Embryonic facial prominence (tissue), 1 donor: Measurements from ENCODE around the gene NPPB.

Experiments
- DNase-seq: peaks from one replicate; pipeline ENCODE4 v3.0.0-alpha.2; 2016; ENCODE audit errors: extremely low spot score

NPPB gene

DNA sequence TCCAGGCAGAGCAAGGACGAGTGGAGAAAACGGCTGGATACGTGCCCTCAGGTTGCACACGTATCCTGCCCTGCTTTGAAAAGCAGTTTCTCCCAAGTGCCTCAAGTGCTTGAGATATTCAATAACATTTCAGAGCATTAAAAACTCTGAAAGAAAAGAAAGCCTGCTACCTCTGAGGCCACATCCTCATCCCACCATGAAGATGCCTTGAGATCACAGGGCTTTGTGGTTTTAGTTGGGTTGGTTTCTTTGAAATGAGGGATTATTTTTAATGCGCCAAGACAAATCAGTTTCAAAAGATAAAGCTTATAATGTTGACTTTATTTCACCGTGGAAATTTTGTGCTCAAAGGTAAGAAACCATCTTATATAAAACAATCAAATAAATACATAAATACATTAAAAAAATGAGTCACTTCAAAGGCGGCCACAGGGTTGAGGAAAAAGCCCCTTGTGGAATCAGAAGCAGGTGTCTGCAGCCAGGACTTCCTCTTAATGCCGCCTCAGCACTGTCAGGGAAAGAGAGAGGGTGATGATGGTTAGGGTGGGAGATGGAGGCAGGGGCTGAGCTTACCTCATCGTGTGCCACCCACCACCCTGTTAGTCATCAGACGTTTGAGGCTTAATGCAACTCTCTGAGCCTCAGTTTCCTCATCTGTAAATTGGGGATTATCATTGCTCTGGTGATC is 1.4 kb downstream of the NPPB start:
- no peak for DNase-seq

GRCh38 chr1:11856698-11857097 is 2.0 kb downstream of the NPPB start:
- no peak for DNase-seq

DNA sequence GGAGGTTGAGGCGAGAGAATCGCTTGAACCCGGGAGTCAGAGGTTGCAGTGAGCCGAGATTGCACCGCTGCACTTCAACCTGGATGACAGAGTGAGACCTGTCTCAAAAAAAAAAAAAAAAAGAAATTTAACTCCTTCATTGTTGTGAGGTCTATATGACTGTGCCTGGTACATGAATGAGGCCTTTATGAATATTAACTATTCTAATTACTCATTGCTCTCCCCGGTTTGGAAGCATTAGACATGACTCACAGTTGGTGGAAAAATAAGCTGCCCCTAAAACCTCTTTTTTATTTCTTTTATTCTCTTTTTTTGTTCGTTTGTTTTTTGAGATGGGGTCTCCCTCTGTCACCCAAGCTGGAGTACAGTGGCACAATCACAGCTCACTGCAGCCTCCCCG is 3.3 kb downstream of the NPPB start:
- DNase-seq = no peak

DNA sequence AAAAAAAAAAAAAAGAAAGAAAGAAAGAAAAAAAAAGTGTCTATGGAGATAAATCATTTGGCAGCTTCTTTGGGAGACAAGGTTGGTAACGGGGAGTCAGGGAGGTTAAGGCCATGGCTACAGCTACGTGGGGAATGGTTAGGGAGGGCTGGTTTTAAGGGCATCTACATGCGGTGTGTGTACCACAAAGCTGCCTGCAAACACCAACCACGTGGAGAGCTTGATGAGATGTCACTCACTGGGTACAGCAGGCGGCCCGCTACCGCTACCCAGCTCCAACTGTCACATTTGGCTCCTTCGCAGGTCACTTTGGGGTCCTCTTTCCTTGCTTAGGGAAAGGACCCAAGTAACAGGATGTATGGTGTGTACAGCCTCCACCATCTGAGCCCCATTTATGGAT is 4.2 kb downstream of the NPPB start:
- DNase-seq = no peak

DNA sequence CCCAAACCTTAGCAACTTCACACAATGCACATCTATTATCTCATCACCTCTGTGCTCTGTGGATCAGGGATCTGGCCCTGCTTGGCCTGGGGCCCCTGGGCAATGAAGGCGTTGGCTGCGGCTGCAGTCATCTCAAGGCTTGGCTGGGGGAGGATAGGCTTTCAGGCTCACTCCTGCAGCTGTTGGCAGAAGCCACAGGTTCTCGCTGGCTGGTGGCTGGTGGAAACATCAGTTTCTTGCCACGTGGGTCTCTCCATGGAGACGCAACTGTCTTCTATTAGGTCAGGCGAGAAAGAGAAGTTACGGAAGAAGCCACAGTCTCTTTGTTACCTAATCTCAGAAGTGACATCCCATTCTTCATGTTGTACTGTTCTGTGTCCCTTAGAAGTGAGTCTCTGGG is 7.6 kb downstream of the NPPB start:
- DNase-seq = no peak

DNA sequence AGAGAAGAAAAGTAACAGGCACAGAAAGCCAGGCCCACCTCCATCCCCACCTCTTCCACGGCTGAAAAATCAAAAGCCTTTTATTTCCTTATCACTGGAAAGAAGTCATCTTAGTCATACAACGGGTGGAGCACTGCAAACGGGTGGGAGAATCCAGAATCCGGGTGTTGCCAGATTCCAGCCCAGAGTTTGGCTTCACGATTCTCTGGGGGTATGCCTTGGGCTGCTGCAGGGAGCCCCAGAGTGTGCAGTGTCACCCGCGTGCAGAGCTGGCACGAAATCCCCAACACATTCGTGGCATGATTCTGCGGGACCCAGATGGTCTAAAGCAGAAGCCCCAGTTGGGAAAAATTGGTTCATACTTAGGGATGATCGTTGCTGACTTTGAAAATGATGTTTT is 8.6 kb downstream of the NPPB start:
- no peak for DNase-seq

GRCh38 chr1:11848373-11848700 is 10.4 kb downstream of the NPPB start:
- no peak for DNase-seq

GRCh38 chr1:11847667-11848372 is 10.9 kb downstream of the NPPB start, which contains the start of gene NPPA:
TSS of gene NPPA (minus strand) at chr1:11847783. CDS start at chr1:11847684, 99 bp downstream.
- no peak for DNase-seq

GRCh38 chr1:11845641-11846335 is 13.0 kb downstream of the NPPB start:
- no peak for DNase-seq

DNA sequence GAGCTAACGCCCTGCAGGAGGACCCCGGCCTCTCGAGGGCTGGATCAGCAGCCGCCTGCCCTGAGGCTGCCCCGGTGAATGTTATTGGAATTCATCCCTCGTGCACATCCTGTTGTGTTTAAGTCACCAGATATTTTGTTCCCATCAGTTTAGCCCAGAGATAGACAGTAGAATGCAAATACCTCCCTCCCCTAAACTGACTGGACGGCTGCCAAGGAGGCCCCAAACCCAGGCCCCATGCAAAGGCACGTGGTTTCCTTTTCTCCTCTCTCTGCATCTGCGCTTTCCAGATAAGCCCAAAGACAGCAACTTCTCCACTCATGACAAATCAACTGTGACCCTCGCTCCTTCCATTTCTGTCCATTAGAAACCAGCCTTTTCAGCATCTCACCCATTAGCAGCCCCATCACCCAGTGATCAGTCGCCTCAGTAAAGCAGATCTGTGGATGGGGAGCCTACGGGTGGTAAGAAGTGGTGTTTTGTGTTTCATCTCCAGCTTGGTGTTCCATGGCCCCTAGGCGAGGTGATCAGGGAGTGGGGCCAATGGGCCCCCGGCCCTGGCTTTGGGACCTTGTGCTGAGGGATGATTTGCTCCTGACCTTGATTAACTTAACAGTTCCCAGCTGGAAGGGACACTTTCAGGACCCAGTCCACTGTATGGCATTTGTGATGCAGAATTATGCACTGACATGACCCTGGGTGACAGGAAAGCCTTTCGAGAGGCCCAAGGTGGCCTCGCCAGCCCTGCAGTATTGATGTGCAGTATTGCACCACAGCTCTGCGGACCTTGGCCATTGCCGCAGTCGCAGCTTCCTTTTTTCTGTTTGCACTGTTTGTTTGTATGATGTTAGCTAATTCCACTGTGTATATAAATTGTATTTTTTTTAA is 16.3 kb downstream of the NPPB start:
- peak; percentile 55 for DNase-seq

GRCh38 chr1:11841245-11842153 is 17.2 kb downstream of the NPPB start:
- DNase-seq = no peak

GRCh38 chr1:11839727-11840705 is 18.7 kb downstream of the NPPB start:
- DNase-seq = no peak

DNA sequence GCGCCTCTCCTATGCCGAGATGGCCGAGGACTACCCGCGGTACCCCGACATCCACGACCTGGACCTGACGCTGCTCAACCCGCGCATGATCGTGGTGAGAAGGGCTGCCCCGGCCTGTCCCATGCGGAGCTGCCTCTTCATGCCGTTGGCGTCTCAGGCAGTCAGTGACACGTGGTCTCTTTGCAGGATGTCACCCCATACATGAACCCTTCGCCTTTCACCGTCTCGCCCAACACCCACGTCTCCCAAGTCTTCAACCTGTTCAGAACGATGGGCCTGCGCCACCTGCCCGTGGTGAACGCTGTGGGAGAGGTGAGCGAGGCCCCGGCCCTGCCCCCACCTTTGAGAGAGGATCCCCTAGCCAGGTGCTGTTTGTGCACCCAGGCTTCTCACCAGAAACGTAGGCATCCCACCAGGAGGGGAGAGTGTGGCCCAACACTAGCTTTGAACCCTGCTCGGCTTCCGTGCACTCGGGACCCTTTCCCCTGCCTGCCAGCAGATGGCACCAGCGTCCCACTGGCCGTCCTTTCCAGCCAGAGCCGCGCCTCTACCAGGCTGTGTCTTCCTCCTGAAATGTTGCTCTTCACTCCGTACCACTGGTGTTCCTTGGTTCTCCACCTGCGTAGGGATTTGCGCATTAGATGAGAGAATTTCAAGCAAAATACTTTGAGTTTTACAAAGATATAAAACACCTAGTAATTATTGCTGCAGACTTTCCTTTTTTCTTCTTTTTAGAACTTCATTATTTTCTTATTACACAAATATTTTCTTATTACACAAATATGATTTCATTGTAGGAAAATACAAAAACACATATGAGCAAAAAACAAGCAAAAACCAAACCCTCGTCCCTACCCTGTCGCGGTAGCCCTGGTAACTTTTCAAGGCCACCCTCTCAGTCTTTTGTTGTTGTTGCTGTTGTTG is 20.1 kb downstream of the NPPB start:
- no peak for DNase-seq

DNA sequence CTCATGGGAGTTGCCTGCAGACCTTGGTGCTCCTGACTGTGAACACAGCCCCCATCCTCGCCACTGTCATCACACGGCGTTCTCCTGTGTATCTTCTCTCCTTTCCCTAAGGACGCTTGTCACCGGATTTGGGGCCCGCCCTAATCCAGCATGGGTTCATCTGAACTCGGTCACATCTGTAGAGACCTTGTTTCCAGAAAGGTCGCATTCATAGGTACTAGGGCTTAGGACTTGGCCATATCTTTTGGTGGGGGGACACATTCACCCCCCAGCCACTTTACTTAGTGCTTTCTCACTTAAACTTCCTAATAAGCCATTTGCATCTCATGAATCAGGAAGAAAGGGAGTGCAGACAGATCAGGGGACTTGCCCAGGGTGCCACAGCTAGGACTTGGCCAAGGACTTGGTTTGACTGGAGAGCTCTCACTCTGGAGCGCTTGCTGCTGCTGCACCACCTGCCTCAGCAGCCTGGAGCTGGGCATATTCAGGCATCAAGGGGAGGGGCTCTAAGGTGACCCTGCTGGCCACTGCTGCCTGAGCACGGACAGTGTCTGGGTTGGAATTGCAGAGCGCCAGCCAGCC is 20.9 kb downstream of the NPPB start:
- no peak for DNase-seq

- DNase-seq = no peak
Measured at GRCh38 chr1:11836955-11837766, 21.6 kb downstream of the NPPB start.

DNA sequence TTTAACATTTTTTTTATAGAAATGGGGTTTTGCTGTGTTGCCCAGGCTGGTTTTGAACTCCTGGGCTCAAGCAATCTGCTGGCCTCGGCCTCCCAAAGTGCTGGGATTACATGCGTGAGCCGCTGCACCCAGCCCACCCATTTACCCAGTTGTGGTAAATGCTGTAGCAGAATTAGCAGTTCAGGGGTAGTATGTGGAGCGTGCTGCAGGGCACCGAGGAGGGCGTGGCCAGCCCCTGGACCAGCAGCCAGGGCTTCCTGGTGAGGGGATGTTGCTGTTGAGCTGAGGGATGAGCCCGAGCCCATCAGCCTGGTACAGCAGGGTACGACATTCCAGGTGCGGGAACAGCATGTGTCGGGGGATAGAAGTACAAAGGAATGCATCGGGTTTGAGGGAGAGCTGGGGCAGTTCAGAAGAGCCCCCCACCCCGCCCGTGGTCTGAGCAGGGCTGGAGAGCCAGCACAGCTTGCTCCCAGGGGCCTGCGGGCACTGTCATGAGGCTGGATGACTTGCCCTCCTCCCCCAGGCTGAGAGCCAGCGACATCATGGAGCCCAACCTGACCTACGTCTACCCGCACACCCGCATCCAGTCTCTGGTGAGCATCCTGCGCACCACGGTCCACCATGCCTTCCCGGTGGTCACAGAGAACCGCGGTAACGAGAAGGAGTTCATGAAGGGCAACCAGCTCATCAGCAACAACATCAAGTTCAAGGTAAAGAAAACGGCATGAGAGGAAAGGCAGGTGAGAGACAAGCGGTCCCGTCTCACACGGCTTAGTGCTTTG is 23.1 kb downstream of the NPPB start:
- DNase-seq = no peak

DNA sequence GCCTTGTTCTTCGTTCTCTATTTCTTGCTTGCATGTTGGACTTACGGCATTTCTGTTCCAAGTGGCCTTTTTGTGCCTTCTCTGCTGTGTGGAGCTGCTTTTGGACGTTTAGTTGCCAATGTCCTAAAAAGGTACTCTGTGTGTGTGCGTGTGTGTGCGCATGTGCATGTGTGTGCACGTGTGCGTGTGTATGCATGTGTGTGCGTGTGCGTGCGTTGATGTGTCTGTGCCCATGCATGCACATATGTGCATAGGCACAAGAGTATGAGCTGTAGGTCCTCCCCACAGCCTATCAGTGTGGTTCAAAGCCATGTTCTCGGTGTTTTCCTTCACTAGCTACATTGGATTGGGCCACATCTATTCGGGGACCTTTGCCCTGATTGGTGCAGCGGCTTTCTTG is 24.8 kb downstream of the NPPB start:
- no peak for DNase-seq
